ENCODE measurements around the gene ANKS1B. TPM values are rescaled to one million over a fixed set of nuclear protein-coding genes. Genes with fewer than 3 reads are reported as not detected.

The ANKS1B gene
- total RNA-seq, 6 experiments from 2014 or later = 0.31 to 0.66 (median 0.37) TPM

GRCh38 chr12:99772274-99772673 is 212.5 kb downstream of the ANKS1B start:
- H3K9me3 Mint-ChIP-seq = peaks cover 13% of the 10 kb centered on the region
- no peaks in the 10 kb centered on the region for H3K27me3 Mint-ChIP-seq (ENCODE audit: insufficient read depth)
- TF ChIP-seq CTCF (IDR thresholded peaks at IDR 0.05) = no peak
- H3K27ac Mint-ChIP-seq = no peak overlapping the region
- H3K36me3 Mint-ChIP-seq (ENCODE audit: low read depth) = no peaks in the 10 kb centered on the region
- H3K4me1 Mint-ChIP-seq (ENCODE audit: low read depth) = no peaks in the 10 kb centered on the region
- no peak overlapping the region for H3K4me3 Mint-ChIP-seq
- no peak for DNase-seq

GRCh38 chr12:99771659-99772058 is 213.1 kb downstream of the ANKS1B start:
- H3K27me3 Mint-ChIP-seq (ENCODE audit: insufficient read depth) = no peaks in the 10 kb centered on the region
- H3K36me3 Mint-ChIP-seq (ENCODE audit: low read depth) = no peaks in the 10 kb centered on the region
- DNase-seq = no peak
- H3K27ac Mint-ChIP-seq = no peak overlapping the region
- H3K9me3 Mint-ChIP-seq = peaks cover 9% of the 10 kb centered on the region
- no peak overlapping the region for H3K4me3 Mint-ChIP-seq
- no peak for TF ChIP-seq CTCF (IDR thresholded peaks at IDR 0.05)
- H3K4me1 Mint-ChIP-seq (ENCODE audit: low read depth) = no peaks in the 10 kb centered on the region

- TF ChIP-seq CTCF (IDR thresholded peaks at IDR 0.05) = no peak
- DNase-seq = no peak
- H3K27ac Mint-ChIP-seq = no peak overlapping the region
- H3K9me3 Mint-ChIP-seq = peaks cover 5% of the 10 kb centered on the region
- H3K36me3 Mint-ChIP-seq (ENCODE audit: low read depth) = no peaks in the 10 kb centered on the region
- H3K4me1 Mint-ChIP-seq (ENCODE audit: low read depth) = no peaks in the 10 kb centered on the region
- H3K4me3 Mint-ChIP-seq = no peak overlapping the region
- no peaks in the 10 kb centered on the region for H3K27me3 Mint-ChIP-seq (ENCODE audit: insufficient read depth)
Observed at GRCh38 chr12:99769396-99769980, 215.2 kb downstream of the ANKS1B start.

- H3K27me3 Mint-ChIP-seq (ENCODE audit: insufficient read depth) = no peaks in the 10 kb centered on the region
- H3K27ac Mint-ChIP-seq = no peak overlapping the region
- H3K4me3 Mint-ChIP-seq = no peak overlapping the region
- no peaks in the 10 kb centered on the region for H3K4me1 Mint-ChIP-seq (ENCODE audit: low read depth)
- H3K36me3 Mint-ChIP-seq (ENCODE audit: low read depth) = no peaks in the 10 kb centered on the region
- H3K9me3 Mint-ChIP-seq = peaks cover under 1% of the 10 kb centered on the region
- TF ChIP-seq CTCF (IDR thresholded peaks at IDR 0.05) = no peak
- no peak for DNase-seq
Observed at GRCh38 chr12:99768758-99769157, 216.0 kb downstream of the ANKS1B start.

GRCh38 chr12:99767809-99768208 is 216.9 kb downstream of the ANKS1B start:
- H3K4me1 Mint-ChIP-seq (ENCODE audit: low read depth) = no peaks in the 10 kb centered on the region
- H3K9me3 Mint-ChIP-seq = no peaks in the 10 kb centered on the region; the same call in 1 of the 2 replicates
- DNase-seq = no peak
- TF ChIP-seq CTCF (IDR thresholded peaks at IDR 0.05) = peak; percentile 69; the same call in 1 of the 2 replicates
- H3K27ac Mint-ChIP-seq = no peak overlapping the region
- no peak overlapping the region for H3K4me3 Mint-ChIP-seq
- no peaks in the 10 kb centered on the region for H3K27me3 Mint-ChIP-seq (ENCODE audit: insufficient read depth)
- H3K36me3 Mint-ChIP-seq (ENCODE audit: low read depth) = no peaks in the 10 kb centered on the region
